ENCODE measurements around the gene FBN3. TPM values are rescaled to one million over a fixed set of nuclear protein-coding genes. Genes with fewer than 3 reads are reported as not detected.
"Not testable (repeated sequence)": the region's sequence is repeated elsewhere in the genome, so short reads cannot be mapped to it uniquely, and the experiment has no call there.

FBN3 gene
- polyA plus RNA-seq, 1 of the 3 experiments (the other 2 are of a cell fraction) = not detected

DNA sequence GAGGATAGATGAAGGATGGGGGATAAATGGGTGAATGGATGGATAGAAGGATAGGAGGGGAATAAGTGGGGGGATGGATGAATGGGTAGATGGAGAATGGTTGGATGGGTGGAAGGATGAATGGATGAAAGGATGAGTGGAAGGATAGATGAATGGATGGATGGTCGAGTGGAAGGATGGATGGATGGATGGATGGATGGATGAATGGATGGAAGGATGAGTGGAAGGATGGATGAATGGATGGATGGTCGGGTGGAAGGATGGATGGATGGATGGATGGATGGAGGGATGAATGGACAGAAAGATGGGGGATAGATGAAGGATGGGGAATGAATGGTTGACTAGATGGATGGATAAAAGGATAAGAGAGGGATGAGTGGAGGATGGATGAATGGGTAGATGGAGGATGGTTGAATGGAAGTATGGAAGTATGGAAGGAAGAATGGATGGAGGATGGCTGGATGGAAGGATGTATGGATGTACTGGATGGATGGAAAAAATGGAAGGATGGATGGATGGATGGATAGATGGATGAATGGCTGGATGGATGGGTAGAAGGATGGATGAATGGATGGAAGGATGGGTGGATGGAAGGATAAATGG is 42.0 kb downstream of the FBN3 start:
- H3K9me2 ChIP-seq = no peaks in the 10 kb centered on the region
- H3K9ac ChIP-seq = no peak overlapping the region
- CTCF ChIA-PET = no interaction called here
- H3K4me3 ChIP-seq (ENCODE audit: low read depth in 2 of 2, low read length in 1 of 2) = no peak overlapping the region
- no peak overlapping the region for H3K4me2 ChIP-seq
- POLR2A ChIA-PET = no interaction called here
- H2AFZ ChIP-seq (ENCODE audit: low read depth) = no peak overlapping the region
- no peaks in the 10 kb centered on the region for H3K27me3 ChIP-seq (ENCODE audit: insufficient read depth)
- TF ChIP-seq, protein P1, sequence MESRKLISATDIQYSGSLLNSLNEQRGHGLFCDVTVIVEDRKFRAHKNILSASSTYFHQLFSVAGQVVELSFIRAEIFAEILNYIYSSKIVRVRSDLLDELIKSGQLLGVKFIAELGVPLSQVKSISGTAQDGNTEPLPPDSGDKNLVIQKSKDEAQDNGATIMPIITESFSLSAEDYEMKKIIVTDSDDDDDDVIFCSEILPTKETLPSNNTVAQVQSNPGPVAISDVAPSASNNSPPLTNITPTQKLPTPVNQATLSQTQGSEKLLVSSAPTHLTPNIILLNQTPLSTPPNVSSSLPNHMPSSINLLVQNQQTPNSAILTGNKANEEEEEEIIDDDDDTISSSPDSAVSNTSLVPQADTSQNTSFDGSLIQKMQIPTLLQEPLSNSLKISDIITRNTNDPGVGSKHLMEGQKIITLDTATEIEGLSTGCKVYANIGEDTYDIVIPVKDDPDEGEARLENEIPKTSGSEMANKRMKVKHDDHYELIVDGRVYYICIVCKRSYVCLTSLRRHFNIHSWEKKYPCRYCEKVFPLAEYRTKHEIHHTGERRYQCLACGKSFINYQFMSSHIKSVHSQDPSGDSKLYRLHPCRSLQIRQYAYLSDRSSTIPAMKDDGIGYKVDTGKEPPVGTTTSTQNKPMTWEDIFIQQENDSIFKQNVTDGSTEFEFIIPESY (IDR thresholded peaks at IDR 0.05; ENCODE audit: borderline replicate concordance, low read depth) = no peak
- H3F3A ChIP-seq (replicated peaks; ENCODE audit: insufficient read depth) = no peaks in the 10 kb centered on the region
- no peak for DNase-seq
- no peak overlapping the region for H3K27ac ChIP-seq (ENCODE audit: low read depth in 2 of 2, low read length in 1 of 2)
- no peaks in the 10 kb centered on the region for H3K4me1 ChIP-seq (ENCODE audit: control insufficient read depth in 1 of 2, insufficient read depth in 2 of 2, low read depth in 1 of 2, low read length in 1 of 2)
- H3K9me3 ChIP-seq = no peaks in the 10 kb centered on the region
- 7% methylated on average over 2 of the region's 2 CpGs for WGBS (ENCODE audit: low lambda C conversion rate)
- H4K20me1 ChIP-seq (ENCODE audit: insufficient read depth) = no peaks in the 10 kb centered on the region
- H3K79me2 ChIP-seq (ENCODE audit: insufficient read depth) = no peaks in the 10 kb centered on the region
- no peaks in the 10 kb centered on the region for H3K36me3 ChIP-seq (replicated peaks in 1 of 2; ENCODE audit: control insufficient read depth in 1 of 2, insufficient read depth in 2 of 2, low read length in 1 of 2)

DNA sequence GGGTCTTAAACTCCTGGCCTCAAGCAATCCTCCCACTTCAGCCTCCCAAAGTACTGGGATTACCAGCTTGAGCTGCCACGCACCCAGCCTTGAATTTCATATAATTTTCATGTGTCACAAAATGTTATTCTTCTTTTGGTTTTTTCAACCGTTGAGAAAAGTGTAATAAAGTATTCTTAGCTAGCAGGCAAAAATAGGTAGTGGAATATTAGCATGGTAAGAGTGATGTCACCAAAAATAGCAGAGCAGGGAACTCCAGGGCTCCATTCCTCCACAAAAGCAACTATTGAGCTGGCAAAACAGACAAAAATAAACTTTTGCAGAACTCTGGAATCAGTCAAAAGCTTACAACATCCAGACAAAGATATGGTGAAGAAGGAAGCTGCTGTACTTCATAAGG is 43.9 kb downstream of the FBN3 start:
- whole genome bisulfite sequencing (ENCODE audit: low lambda C conversion rate) = 29% methylated on average over 2 of the region's 2 CpGs
- H3K79me2 ChIP-seq (ENCODE audit: insufficient read depth) = no peaks in the 10 kb centered on the region
- no peaks in the 10 kb centered on the region for H3F3A ChIP-seq (replicated peaks; ENCODE audit: insufficient read depth)
- no peaks in the 10 kb centered on the region for H3K9me3 ChIP-seq
- no peak overlapping the region for H3K4me2 ChIP-seq
- TF ChIP-seq JUND (IDR thresholded peaks at IDR 0.05) (no peak), NRF1 (IDR thresholded peaks at IDR 0.05; ENCODE audit: low read depth, low read length) (no peak), SIN3A (IDR thresholded peaks at IDR 0.05; ENCODE audit: borderline replicate concordance, low read depth, low read length) (no peak), MXI1 (IDR thresholded peaks at IDR 0.05; ENCODE audit: low read depth, low read length) (no peak), CHD2 (IDR thresholded peaks at IDR 0.05; ENCODE audit: low read length, partially characterized antibody) (no peak), MEF2A (IDR thresholded peaks at IDR 0.05; ENCODE audit: borderline replicate concordance, low read depth) (no peak), RAD21 (IDR thresholded peaks at IDR 0.05; ENCODE audit: low read length) (no peak)
- TF ChIP-seq, protein P2, sequence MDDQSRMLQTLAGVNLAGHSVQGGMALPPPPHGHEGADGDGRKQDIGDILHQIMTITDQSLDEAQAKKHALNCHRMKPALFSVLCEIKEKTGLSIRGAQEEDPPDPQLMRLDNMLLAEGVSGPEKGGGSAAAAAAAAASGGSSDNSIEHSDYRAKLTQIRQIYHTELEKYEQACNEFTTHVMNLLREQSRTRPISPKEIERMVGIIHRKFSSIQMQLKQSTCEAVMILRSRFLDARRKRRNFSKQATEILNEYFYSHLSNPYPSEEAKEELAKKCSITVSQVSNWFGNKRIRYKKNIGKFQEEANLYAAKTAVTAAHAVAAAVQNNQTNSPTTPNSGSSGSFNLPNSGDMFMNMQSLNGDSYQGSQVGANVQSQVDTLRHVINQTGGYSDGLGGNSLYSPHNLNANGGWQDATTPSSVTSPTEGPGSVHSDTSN (IDR thresholded peaks at IDR 0.05) = no peak
- TF ChIP-seq, protein P3, sequence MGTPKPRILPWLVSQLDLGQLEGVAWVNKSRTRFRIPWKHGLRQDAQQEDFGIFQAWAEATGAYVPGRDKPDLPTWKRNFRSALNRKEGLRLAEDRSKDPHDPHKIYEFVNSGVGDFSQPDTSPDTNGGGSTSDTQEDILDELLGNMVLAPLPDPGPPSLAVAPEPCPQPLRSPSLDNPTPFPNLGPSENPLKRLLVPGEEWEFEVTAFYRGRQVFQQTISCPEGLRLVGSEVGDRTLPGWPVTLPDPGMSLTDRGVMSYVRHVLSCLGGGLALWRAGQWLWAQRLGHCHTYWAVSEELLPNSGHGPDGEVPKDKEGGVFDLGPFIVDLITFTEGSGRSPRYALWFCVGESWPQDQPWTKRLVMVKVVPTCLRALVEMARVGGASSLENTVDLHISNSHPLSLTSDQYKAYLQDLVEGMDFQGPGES (IDR thresholded peaks at IDR 0.05; ENCODE audit: low read depth, low read length) = no peak
- H3K36me3 ChIP-seq (replicated peaks in 1 of 2; ENCODE audit: control insufficient read depth in 1 of 2, insufficient read depth in 2 of 2, low read length in 1 of 2) = no peaks in the 10 kb centered on the region
- no peak overlapping the region for H3K4me3 ChIP-seq (ENCODE audit: low read depth in 2 of 2, low read length in 1 of 2)
- H3K27ac ChIP-seq (ENCODE audit: low read depth in 2 of 2, low read length in 1 of 2) = no peak overlapping the region
- DNase-seq = no peak
- no peak overlapping the region for H3K9ac ChIP-seq
- no peaks in the 10 kb centered on the region for H4K20me1 ChIP-seq (ENCODE audit: insufficient read depth)
- CTCF ChIA-PET = interaction anchor here (0.9 kb wide), 1 partner anchor 306 kb away, joined by 4 read pairs; no protein-coding TSS in a partner anchor
- POLR2A ChIA-PET = no interaction called here
- H3K4me1 ChIP-seq (ENCODE audit: control insufficient read depth in 1 of 2, insufficient read depth in 2 of 2, low read depth in 1 of 2, low read length in 1 of 2) = no peaks in the 10 kb centered on the region
- no peak overlapping the region for H2AFZ ChIP-seq (ENCODE audit: low read depth)
- H3K27me3 ChIP-seq (ENCODE audit: insufficient read depth) = no peaks in the 10 kb centered on the region
- no peaks in the 10 kb centered on the region for H3K9me2 ChIP-seq

DNA sequence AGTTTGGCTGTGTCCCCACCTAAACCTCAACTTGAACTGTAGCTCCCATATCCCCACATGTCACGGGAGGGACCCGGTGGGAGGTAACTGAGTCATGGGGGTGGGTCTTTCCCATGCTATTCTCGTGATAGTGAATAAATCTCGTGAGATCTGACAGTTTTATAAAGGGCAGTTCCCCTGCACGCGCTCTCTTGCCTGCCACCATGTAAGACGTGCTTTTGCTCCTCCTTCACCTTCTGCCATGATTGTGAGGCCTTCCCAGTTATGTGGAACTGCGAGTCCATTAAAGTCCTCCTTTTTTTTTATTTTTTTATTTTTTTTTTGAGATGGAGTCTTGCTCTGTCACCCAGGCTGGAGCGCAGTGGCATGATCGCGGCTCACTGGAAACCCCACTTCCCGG is 47.5 kb downstream of the FBN3 start:
- H3K4me2 ChIP-seq; H3K79me2 ChIP-seq (ENCODE audit: insufficient read depth); H3K27ac ChIP-seq (ENCODE audit: low read depth in 2 of 2, low read length in 1 of 2); H2AFZ ChIP-seq (ENCODE audit: low read depth); H3K36me3 ChIP-seq (replicated peaks in 1 of 2; ENCODE audit: control insufficient read depth in 1 of 2, insufficient read depth in 2 of 2, low read length in 1 of 2); H3K9me2 ChIP-seq; H3K9ac ChIP-seq; H3K9me3 ChIP-seq; H3K4me3 ChIP-seq (ENCODE audit: low read depth in 2 of 2, low read length in 1 of 2); H3K4me1 ChIP-seq (ENCODE audit: control insufficient read depth in 1 of 2, insufficient read depth in 2 of 2, low read depth in 1 of 2, low read length in 1 of 2); H3F3A ChIP-seq (replicated peaks; ENCODE audit: insufficient read depth); POLR2A ChIA-PET; DNase-seq; H4K20me1 ChIP-seq (ENCODE audit: insufficient read depth); H3K27me3 ChIP-seq (ENCODE audit: insufficient read depth): not testable (repeated sequence)
- CTCF ChIA-PET = interaction anchor here (0.9 kb wide), 1 partner anchor 302 kb away, joined by 3 read pairs; no protein-coding TSS in a partner anchor
- 53% methylated on average over 12 of the region's 12 CpGs for WGBS (ENCODE audit: low lambda C conversion rate)
